Measurements from ENCODE around the gene TFAP2B.

TFAP2B gene

GRCh38 chr6:50818673-50819072 is at the start of gene TFAP2B:
Gene TFAP2B (plus strand): TSS chr6:50818871. CDS start chr6:50818892, 21 bp downstream.
- DNase-seq (ENCODE audit: low read depth) = no peak

GRCh38 chr6:50778696-50779095 is 40.0 kb upstream of the TFAP2B start:
- DNase-seq (ENCODE audit: low read depth) = no peak

- DNase-seq (ENCODE audit: low read depth) = no peak
These were observed 38.3 kb upstream of the TFAP2B start for GRCh38 chr6:50780382-50780781.

GRCh38 chr6:50785921-50786320 is 32.8 kb upstream of the TFAP2B start:
- DNase-seq (ENCODE audit: low read depth) = no peak

- peak; percentile 43 for DNase-seq (ENCODE audit: low read depth)
These were observed 26.7 kb upstream of the TFAP2B start for GRCh38 chr6:50791900-50792508.

GRCh38 chr6:50792771-50793170 is 25.9 kb upstream of the TFAP2B start:
- DNase-seq (ENCODE audit: low read depth) = no peak

- no peak for DNase-seq (ENCODE audit: low read depth)
These were observed 23.1 kb upstream of the TFAP2B start for GRCh38 chr6:50795574-50795973.

- no peak for DNase-seq (ENCODE audit: low read depth)
These were observed 14.4 kb upstream of the TFAP2B start for GRCh38 chr6:50804283-50804682.

GRCh38 chr6:50807035-50807434 is 11.6 kb upstream of the TFAP2B start:
- DNase-seq (ENCODE audit: low read depth) = no peak

- peak; percentile 25 for DNase-seq (ENCODE audit: low read depth)
These were observed 3.1 kb upstream of the TFAP2B start for GRCh38 chr6:50815436-50816114.

GRCh38 chr6:50816115-50816675 is 2.5 kb upstream of the TFAP2B start:
- DNase-seq (ENCODE audit: low read depth) = peak; percentile 77

GRCh38 chr6:50816947-50817645 is 1.6 kb upstream of the TFAP2B start:
- DNase-seq (ENCODE audit: low read depth) = no peak

- DNase-seq (ENCODE audit: low read depth) = no peak
These were observed 1.1 kb upstream of the TFAP2B start for GRCh38 chr6:50817646-50817950.

GRCh38 chr6:50818020-50818419 is 651 bp upstream of the TFAP2B start:
- no peak for DNase-seq (ENCODE audit: low read depth)

- no peak for DNase-seq (ENCODE audit: low read depth)
These were observed 814 bp downstream of the TFAP2B start for GRCh38 chr6:50819466-50819903.

- DNase-seq (ENCODE audit: low read depth) = no peak
These were observed 1.5 kb downstream of the TFAP2B start for GRCh38 chr6:50819904-50820868.

GRCh38 chr6:50820869-50821264 is 2.2 kb downstream of the TFAP2B start:
- no peak for DNase-seq (ENCODE audit: low read depth)

GRCh38 chr6:50821441-50822077 is 2.9 kb downstream of the TFAP2B start:
- DNase-seq (ENCODE audit: low read depth) = no peak

- DNase-seq (ENCODE audit: low read depth) = no peak
These were observed 3.4 kb downstream of the TFAP2B start for GRCh38 chr6:50822078-50822476.

- no peak for DNase-seq (ENCODE audit: low read depth)
These were observed 4.6 kb downstream of the TFAP2B start for GRCh38 chr6:50823094-50823920.

GRCh38 chr6:50824552-50824951 is 5.9 kb downstream of the TFAP2B start:
- DNase-seq (ENCODE audit: low read depth) = no peak
